Measurements from ENCODE around the gene USH1G.

The USH1G gene

GRCh38 chr17:74878658-74879057 is 44.4 kb downstream of the USH1G start:
- CTCF ChIA-PET: interaction anchor here (1.2 kb wide), 1 partner anchor 82 kb away, joined by 3 read pairs; no protein-coding TSS in a partner anchor
- no peak for TF ChIP-seq SUZ12 (IDR thresholded peaks at IDR 0.05)
- TF ChIP-seq ZNF384 (IDR thresholded peaks at IDR 0.05): no peak
- TF ChIP-seq NFRKB (IDR thresholded peaks at IDR 0.05): no peak
- TF ChIP-seq ARNT (IDR thresholded peaks at IDR 0.05): no peak
- TF ChIP-seq LEF1 (IDR thresholded peaks at IDR 0.05; ENCODE audit: borderline replicate concordance): no peak
- TF ChIP-seq FOXM1 (IDR thresholded peaks at IDR 0.05; ENCODE audit: borderline replicate concordance): no peak
- TF ChIP-seq HDGF (IDR thresholded peaks at IDR 0.05; ENCODE audit: borderline replicate concordance): no peak
- no peak for TF ChIP-seq PKNOX1 (IDR thresholded peaks at IDR 0.05)
- no peak for TF ChIP-seq CTBP1 (IDR thresholded peaks at IDR 0.05; ENCODE audit: borderline replicate concordance)
- no peak for TF ChIP-seq TARDBP (IDR thresholded peaks at IDR 0.05)
- no peak for TF ChIP-seq FOXK2 (IDR thresholded peaks at IDR 0.05)
- no peak for TF ChIP-seq SP1 (IDR thresholded peaks at IDR 0.05)
- POLR2A ChIA-PET: interaction anchor here (1.5 kb wide), 1 partner anchor 134 kb away, joined by 6 read pairs; the partner anchor contains the start of gene MRPL58
- DNase-seq (ENCODE audit: extremely low spot score): no peak

- CTCF ChIA-PET: interaction anchor here (1.2 kb wide), 1 partner anchor 83 kb away, joined by 3 read pairs; no protein-coding TSS in a partner anchor
- POLR2A ChIA-PET: interaction anchor here (1.0 to 1.5 kb wide), 2 partner anchors 26 to 134 kb away, joined by 3 to 6 read pairs; partner anchors contain the start of gene MRPL58
- DNase-seq (ENCODE audit: extremely low spot score): no peak
- no peak for TF ChIP-seq NFRKB (IDR thresholded peaks at IDR 0.05)
- no peak for TF ChIP-seq PKNOX1 (IDR thresholded peaks at IDR 0.05)
- TF ChIP-seq ARNT (IDR thresholded peaks at IDR 0.05): no peak
- TF ChIP-seq CTBP1 (IDR thresholded peaks at IDR 0.05; ENCODE audit: borderline replicate concordance): no peak
- no peak for TF ChIP-seq ZNF384 (IDR thresholded peaks at IDR 0.05)
- TF ChIP-seq HDGF (IDR thresholded peaks at IDR 0.05; ENCODE audit: borderline replicate concordance): no peak
- TF ChIP-seq ELF4 (IDR thresholded peaks at IDR 0.05): no peak
- TF ChIP-seq BHLHE40 (IDR thresholded peaks at IDR 0.05; ENCODE audit: borderline replicate concordance): no peak
- no peak for TF ChIP-seq FOXA1 (IDR thresholded peaks at IDR 0.05)
- no peak for TF ChIP-seq TARDBP (IDR thresholded peaks at IDR 0.05)
- no peak for TF ChIP-seq L3MBTL2 (conservative IDR thresholded peaks at IDR 0.05)
- no peak for TF ChIP-seq SP1 (IDR thresholded peaks at IDR 0.05)
- no peak for TF ChIP-seq FOXK2 (IDR thresholded peaks at IDR 0.05)
- TF ChIP-seq FOXM1 (IDR thresholded peaks at IDR 0.05; ENCODE audit: borderline replicate concordance): no peak
- TF ChIP-seq LEF1 (IDR thresholded peaks at IDR 0.05; ENCODE audit: borderline replicate concordance): no peak
- TF ChIP-seq SUZ12 (IDR thresholded peaks at IDR 0.05): no peak
Measured at GRCh38 chr17:74877592-74878548, 45.2 kb downstream of the USH1G start.

- CTCF ChIA-PET: no interaction called here
- no peak for DNase-seq (ENCODE audit: extremely low spot score)
- TF ChIP-seq TARDBP (IDR thresholded peaks at IDR 0.05) (no peak), L3MBTL2 (conservative IDR thresholded peaks at IDR 0.05) (no peak), ELF4 (IDR thresholded peaks at IDR 0.05) (no peak), SP1 (IDR thresholded peaks at IDR 0.05) (no peak), HDGF (IDR thresholded peaks at IDR 0.05; ENCODE audit: borderline replicate concordance) (no peak), ARNT (IDR thresholded peaks at IDR 0.05) (no peak), NFRKB (IDR thresholded peaks at IDR 0.05) (no peak), PKNOX1 (IDR thresholded peaks at IDR 0.05) (no peak), FOXK2 (IDR thresholded peaks at IDR 0.05) (no peak)
- POLR2A ChIA-PET: no interaction called here
Measured at GRCh38 chr17:74875977-74876593, 47.0 kb downstream of the USH1G start.

GRCh38 chr17:74875155-74875976 is 47.7 kb downstream of the USH1G start:
- CTCF ChIA-PET: interaction anchor here (0.9 to 2.1 kb wide), 3 partner anchors 10 to 239 kb away, joined by 3 to 5 read pairs (median 4); no protein-coding TSS in a partner anchor
- DNase-seq (ENCODE audit: extremely low spot score): no peak

More at GRCh38 chr17:74875155-74875976, 47.7 kb downstream of the USH1G start:
- POLR2A ChIA-PET: interaction anchor here (1.4 to 1.6 kb wide), 2 partner anchors 13 to 20 kb away, joined by 4 to 5 read pairs; no protein-coding TSS in a partner anchor
- TF ChIP-seq SUZ12 (IDR thresholded peaks at IDR 0.05) (no peak), L3MBTL2 (conservative IDR thresholded peaks at IDR 0.05) (no peak), NFRKB (IDR thresholded peaks at IDR 0.05) (no peak), FOXA1 (IDR thresholded peaks at IDR 0.05) (no peak), CTBP1 (IDR thresholded peaks at IDR 0.05; ENCODE audit: borderline replicate concordance) (no peak), HDGF (IDR thresholded peaks at IDR 0.05; ENCODE audit: borderline replicate concordance) (no peak), PKNOX1 (IDR thresholded peaks at IDR 0.05) (no peak)
